Measurements from ENCODE around the gene RETREG1.
"Not testable (repeated sequence)": the region's sequence is repeated elsewhere in the genome, so short reads cannot be mapped to it uniquely, and the experiment has no call there.

Gene RETREG1

GRCh38 chr5:16550316-16550952 lies 66.4 kb downstream of the RETREG1 start:
- DNase-seq = no peak

GRCh38 chr5:16549491-16550206 lies 67.1 kb downstream of the RETREG1 start:
- DNase-seq = no peak

- no peak for DNase-seq
These were observed 68.0 kb downstream of the RETREG1 start for GRCh38 chr5:16548812-16549211.

- DNase-seq = no peak
These were observed 68.7 kb downstream of the RETREG1 start for GRCh38 chr5:16548115-16548514.

- no peak for DNase-seq
These were observed 69.5 kb downstream of the RETREG1 start for GRCh38 chr5:16547200-16547842.

GRCh38 chr5:16546732-16547131 lies 70.1 kb downstream of the RETREG1 start:
- no peak for DNase-seq

GRCh38 chr5:16544607-16545374 lies 72.0 kb downstream of the RETREG1 start:
- DNase-seq = no peak

- not testable (repeated sequence) for DNase-seq
These were observed 73.6 kb downstream of the RETREG1 start for GRCh38 chr5:16543206-16543605.

- no peak for DNase-seq
These were observed 74.6 kb downstream of the RETREG1 start for GRCh38 chr5:16542236-16542635.

- not testable (repeated sequence) for DNase-seq
These were observed 75.2 kb downstream of the RETREG1 start for GRCh38 chr5:16541592-16541991.

GRCh38 chr5:16540421-16540820 lies 76.4 kb downstream of the RETREG1 start:
- no peak for DNase-seq

GRCh38 chr5:16539169-16539666 lies 77.6 kb downstream of the RETREG1 start:
- no peak for DNase-seq

- peak; percentile 69 for DNase-seq
These were observed 78.8 kb downstream of the RETREG1 start for GRCh38 chr5:16538006-16538405.

- DNase-seq = no peak
These were observed 80.0 kb downstream of the RETREG1 start for GRCh38 chr5:16536818-16537217.

GRCh38 chr5:16536246-16536645 lies 80.6 kb downstream of the RETREG1 start:
- no peak for DNase-seq

GRCh38 chr5:16534280-16534679 lies 82.5 kb downstream of the RETREG1 start:
- DNase-seq = no peak

GRCh38 chr5:16531063-16531648 lies 85.6 kb downstream of the RETREG1 start:
- no peak for DNase-seq

GRCh38 chr5:16529306-16529705 lies 87.5 kb downstream of the RETREG1 start:
- no peak for DNase-seq

- no peak for DNase-seq
These were observed 88.3 kb downstream of the RETREG1 start for GRCh38 chr5:16528382-16529110.

- DNase-seq = no peak
These were observed 91.1 kb downstream of the RETREG1 start for GRCh38 chr5:16525651-16526050.

GRCh38 chr5:16524286-16524685 lies 92.5 kb downstream of the RETREG1 start:
- DNase-seq = no peak
